Measurements from ENCODE around the gene LTBP3.

- TF ChIP-seq CTCF (IDR thresholded peaks at IDR 0.05) (no peak), POLR2A (IDR thresholded peaks at IDR 0.05) (no peak)
Observed at GRCh38 chr11:65580756-65581155, 22.6 kb upstream of the LTBP3 start.
